PFSK-1 (cell line): ENCODE measurements around the gene PRAMEF25.
"Not testable (repeated sequence)": the region's sequence is repeated elsewhere in the genome, so short reads cannot be mapped to it uniquely, and the experiment has no call there.

Experiments used
- FOXP2 ChIP-seq: optimal IDR thresholded peaks from 2 replicates; pipeline ENCODE3; 2011; ENCODE audit warnings: borderline replicate concordance, control low read depth, inconsistent platforms; ENCODE audit not compliant: insufficient read depth; ENCODE audit errors: extremely low read length, extremely low read depth
- POLR2AphosphoS5 ChIP-seq: IDR thresholded peaks from 2 replicates; pipeline ENCODE4 v1.6.1; 2012; ENCODE audit warnings: low read depth, mild to moderate bottlenecking, control low read depth, low read length, moderate library complexity
- REST ChIP-seq, 2 experiments: IDR thresholded peaks; 2 replicates each; pipeline versions ENCODE4 v1.6.1 to v1.8.0; 2011 to 2012; ENCODE audit warnings: low read depth in 2 of 2, low read length in 2 of 2, control low read depth in 1 of 2, inconsistent platforms in 1 of 2, mild to moderate bottlenecking in 1 of 2, moderate library complexity in 1 of 2; ENCODE audit not compliant: insufficient read depth in 1 of 2
- TAF1 ChIP-seq: IDR thresholded peaks from 2 replicates; pipeline ENCODE4 v1.6.1; 2012; ENCODE audit warnings: low read length, control low read depth, borderline replicate concordance; ENCODE audit not compliant: insufficient read depth

GRCh38 chr1:13116754-13117153, 46.2 kb downstream of the PRAMEF25 start, which contains the start of gene HNRNPCL2:
- TF ChIP-seq POLR2AphosphoS5; FOXP2; TAF1; REST (IDR thresholded peaks at IDR 0.05; ENCODE audit: insufficient read depth in 1 of 2, low read depth in 2 of 2, low read length in 2 of 2): not testable (repeated sequence)
